Left lobe of liver (tissue), 2 donors: ENCODE measurements around the gene FBXL20. TPM values are rescaled to one million over a fixed set of nuclear protein-coding genes. Genes with fewer than 3 reads are reported as not detected.

Experiments
- ATAC-seq: fragments of 200-7000 bp; cut with Tn5 transposase; one replicate; pipeline ENCODE4 v1.9.1; 2020; ENCODE audit warnings: mild to moderate bottlenecking, moderate library complexity
- DNase-seq: peaks from one replicate; pipeline ENCODE4 v3.0.0-alpha.2; 2020; ENCODE audit warnings: low spot score
- total RNA-seq: library from RNA; stranded (reverse); gene quantifications from one replicate; pipeline ENCODE4 v1.2.1, GENCODE V29; 2021
- donor health status: DM: no; HTN: no; CAD: no; lungs with moderate emphysema.
- donor health status: DM: no; HTN: yes; CAD: no.

Gene FBXL20
- total RNA-seq, 1 donor from 2014 or later: 9.0 TPM

GRCh38 chr17:39229274-39229913, 172.0 kb downstream of the FBXL20 start:
- ATAC-seq (no peak), DNase-seq (no peak)

- ATAC-seq (no peak), DNase-seq (no peak)
Measured at GRCh38 chr17:39227364-39227919, 174.0 kb downstream of the FBXL20 start.

- ATAC-seq (peak; percentile 29), DNase-seq (no peak)
Measured at GRCh38 chr17:39225959-39226683, 175.3 kb downstream of the FBXL20 start.

- ATAC-seq (no peak), DNase-seq (no peak)
Measured at GRCh38 chr17:39225308-39225958, 176.0 kb downstream of the FBXL20 start, which contains the start of gene STAC2. STAC2 (minus strand) TSS chr17:39225945; CDS start chr17:39225502, 443 bp downstream.

- DNase-seq (no peak), ATAC-seq (peak; percentile 17)
Measured at GRCh38 chr17:39224778-39225307, 176.6 kb downstream of the FBXL20 start.

- ATAC-seq: no peak
Measured at GRCh38 chr17:39223907-39224777, 177.3 kb downstream of the FBXL20 start.

GRCh38 chr17:39222866-39223834, 178.3 kb downstream of the FBXL20 start:
- DNase-seq: no peak
- ATAC-seq: no peak

More at GRCh38 chr17:39223907-39224777, 177.3 kb downstream of the FBXL20 start:
- no peak for DNase-seq

- ATAC-seq (no peak), DNase-seq (no peak)
Measured at GRCh38 chr17:39222151-39222550, 179.3 kb downstream of the FBXL20 start.

GRCh38 chr17:39221572-39221971, 179.9 kb downstream of the FBXL20 start:
- ATAC-seq (no peak), DNase-seq (no peak)

GRCh38 chr17:39219647-39220154, 181.7 kb downstream of the FBXL20 start:
- DNase-seq (no peak), ATAC-seq (peak; percentile 55)

GRCh38 chr17:39218906-39219305, 182.5 kb downstream of the FBXL20 start:
- no peak for DNase-seq
- ATAC-seq: no peak

GRCh38 chr17:39217734-39218369, 183.6 kb downstream of the FBXL20 start:
- no peak for DNase-seq
- ATAC-seq: no peak

- DNase-seq: no peak
- ATAC-seq: no peak
Measured at GRCh38 chr17:39213852-39214251, 187.6 kb downstream of the FBXL20 start.

GRCh38 chr17:39212841-39213480, 188.5 kb downstream of the FBXL20 start:
- ATAC-seq (peak; percentile 50), DNase-seq (no peak)

- ATAC-seq: no peak
- no peak for DNase-seq
Measured at GRCh38 chr17:39212195-39212810, 189.1 kb downstream of the FBXL20 start.

GRCh38 chr17:39210093-39210434, 191.4 kb downstream of the FBXL20 start:
- ATAC-seq (no peak), DNase-seq (no peak)

GRCh38 chr17:39209317-39210092, 191.9 kb downstream of the FBXL20 start:
- no peak for DNase-seq

More at GRCh38 chr17:39209317-39210092, 191.9 kb downstream of the FBXL20 start:
- peak; percentile 15 for ATAC-seq
